HL-60 (cell line): ENCODE measurements around the gene FAM89B.

ENCODE experiments used
- DNase-seq, 2 experiments: peaks; one replicate each; pipeline ENCODE4 v3.0.0-alpha.2; 2010 to 2020; ENCODE audit warnings: low read depth in 1 of 2, low spot score in 1 of 2
- H3K27ac ChIP-seq: fragments of 250-450 bp; sonication (Bioruptor Pico); replicated peaks from 2 replicates; pipeline ENCODE4 v1.5.1; 2020; ENCODE audit warnings: mild to moderate bottlenecking, moderate library complexity
- H3K27me3 ChIP-seq: fragments of 250-450 bp; sonication (Bioruptor Pico); 2 replicates; pipeline ENCODE4 v1.5.1; 2021; ENCODE audit warnings: mild to moderate bottlenecking, moderate library complexity; ENCODE audit not compliant: insufficient read depth, poor library complexity, severe bottlenecking
- H3K4me3 ChIP-seq: replicated peaks from 2 replicates; pipeline ENCODE4 v1.5.1; 2011; ENCODE audit warnings: mild to moderate bottlenecking, control low read depth, low read length; ENCODE audit not compliant: insufficient read depth
- CTCF ChIP-seq: IDR thresholded peaks from one replicate; pipeline ENCODE4 v1.5.1; 2011; ENCODE audit warnings: low read length, control low read depth, inconsistent platforms; ENCODE audit not compliant: insufficient read depth
- GABPA ChIP-seq: IDR thresholded peaks from 2 replicates; pipeline ENCODE4 v1.6.1; 2012; ENCODE audit warnings: low read depth
- POLR2AphosphoS5 ChIP-seq: IDR thresholded peaks from 2 replicates; pipeline ENCODE4 v1.6.1; 2012; ENCODE audit warnings: low read depth
- REST ChIP-seq: IDR thresholded peaks from 2 replicates; pipeline ENCODE4 v1.6.1; 2012; ENCODE audit warnings: low read depth; ENCODE audit not compliant: insufficient replicate concordance
- SPI1 ChIP-seq: IDR thresholded peaks from 2 replicates; pipeline ENCODE4 v1.6.1; 2012; ENCODE audit warnings: low read depth, mild to moderate bottlenecking, borderline replicate concordance

The FAM89B gene

GRCh38 chr11:65584106-65584505, 11.8 kb downstream of the FAM89B start:
- Histone ChIP-seq H3K27ac (no peak overlapping the region), H3K4me3 (no peak overlapping the region), H3K27me3 (no peaks in the 10 kb centered on the region)
- no peak for DNase-seq
- TF ChIP-seq POLR2AphosphoS5: no peak
- no peak for TF ChIP-seq CTCF
- no peak for TF ChIP-seq SPI1
- TF ChIP-seq REST: no peak
- no peak for TF ChIP-seq GABPA

- H3K27me3 ChIP-seq: no peaks in the 10 kb centered on the region
- no peak overlapping the region for H3K4me3 ChIP-seq
- no peak for DNase-seq
These were observed 12.4 kb downstream of the FAM89B start for GRCh38 chr11:65584723-65585171.

More at GRCh38 chr11:65584723-65585171, 12.4 kb downstream of the FAM89B start:
- no peak for TF ChIP-seq CTCF
- no peak for TF ChIP-seq SPI1
- TF ChIP-seq GABPA: no peak
- TF ChIP-seq REST: no peak
- no peak for TF ChIP-seq POLR2AphosphoS5
- H3K27ac ChIP-seq: no peak overlapping the region
